ENCODE measurements around the gene PHOSPHO2. TPM values are rescaled to one million over a fixed set of nuclear protein-coding genes. Genes with fewer than 3 reads are reported as not detected.

The PHOSPHO2 gene, protein sequence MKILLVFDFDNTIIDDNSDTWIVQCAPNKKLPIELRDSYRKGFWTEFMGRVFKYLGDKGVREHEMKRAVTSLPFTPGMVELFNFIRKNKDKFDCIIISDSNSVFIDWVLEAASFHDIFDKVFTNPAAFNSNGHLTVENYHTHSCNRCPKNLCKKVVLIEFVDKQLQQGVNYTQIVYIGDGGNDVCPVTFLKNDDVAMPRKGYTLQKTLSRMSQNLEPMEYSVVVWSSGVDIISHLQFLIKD
- total RNA-seq, result 10 to 100 TPM; 12.1 to 20.0 (median 13.2) TPM

DNA sequence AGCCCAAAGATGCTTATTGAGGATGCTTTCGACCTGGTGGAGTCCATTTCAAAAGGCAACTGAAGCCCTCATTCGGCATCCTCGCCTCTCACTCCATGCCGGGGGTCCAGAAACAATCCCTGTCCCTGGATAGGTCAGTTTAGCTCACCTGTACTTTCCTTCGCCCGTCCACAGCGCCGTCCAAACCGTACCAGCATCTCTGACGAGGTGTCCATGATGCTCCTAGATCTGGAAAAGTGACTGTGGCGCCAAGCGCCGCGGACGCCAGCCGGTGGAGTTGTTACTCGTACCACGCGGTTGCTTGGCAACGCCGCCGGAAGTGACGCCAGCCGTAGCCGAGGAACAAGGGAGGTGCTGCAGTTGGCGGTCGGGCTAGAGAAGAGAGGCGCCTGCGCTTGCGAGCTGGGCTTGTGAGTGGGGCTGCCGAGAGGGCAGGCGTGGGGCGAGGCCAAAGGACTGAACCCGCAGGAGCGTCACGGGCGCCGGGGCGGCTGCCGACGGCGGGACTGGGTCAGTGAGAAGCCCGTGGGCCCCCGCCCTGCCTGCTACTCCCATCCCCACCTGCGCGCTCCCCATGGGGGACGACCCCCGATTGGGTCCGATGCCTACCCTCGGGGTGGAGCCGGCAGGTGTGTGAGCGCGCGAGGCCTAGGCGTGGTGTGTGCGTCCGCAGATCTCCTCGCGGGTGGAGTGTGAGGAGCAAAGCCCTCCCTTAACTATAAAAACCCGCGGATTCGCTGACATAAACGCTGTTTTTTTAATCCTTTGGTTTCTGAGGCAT, at the start of gene PHOSPHO2, which contains the start of gene CFAP210:
TSS of gene PHOSPHO2 (plus strand) at position 357 of the 781 bp plus-strand sequence. CDS start 6,503 bp downstream, outside the sequence.
TSS of gene CFAP210 (minus strand) at position 293 of the 781 bp plus-strand sequence. CDS start at position 215, 78 bp downstream.
- no peaks in the 10 kb centered on the region for H3K36me3 ChIP-seq
- intact Hi-C loops (cut with DNase I), result loop anchor here (10.0 kb wide), 1 partner anchor 100 kb away; the partner anchor contains the start of gene SSB
- peak within 1 kb of the TSS; percentile 81 to 86 (median 85) for H3K27ac ChIP-seq
- DNase-seq, result peak; percentile 100
- no peaks in the 10 kb centered on the region for H3K9me3 ChIP-seq
- peak in 1 of 2 donors; percentile 94 for TF ChIP-seq POLR2A (IDR thresholded peaks at IDR 0.05)
- TF ChIP-seq, protein P1, sequence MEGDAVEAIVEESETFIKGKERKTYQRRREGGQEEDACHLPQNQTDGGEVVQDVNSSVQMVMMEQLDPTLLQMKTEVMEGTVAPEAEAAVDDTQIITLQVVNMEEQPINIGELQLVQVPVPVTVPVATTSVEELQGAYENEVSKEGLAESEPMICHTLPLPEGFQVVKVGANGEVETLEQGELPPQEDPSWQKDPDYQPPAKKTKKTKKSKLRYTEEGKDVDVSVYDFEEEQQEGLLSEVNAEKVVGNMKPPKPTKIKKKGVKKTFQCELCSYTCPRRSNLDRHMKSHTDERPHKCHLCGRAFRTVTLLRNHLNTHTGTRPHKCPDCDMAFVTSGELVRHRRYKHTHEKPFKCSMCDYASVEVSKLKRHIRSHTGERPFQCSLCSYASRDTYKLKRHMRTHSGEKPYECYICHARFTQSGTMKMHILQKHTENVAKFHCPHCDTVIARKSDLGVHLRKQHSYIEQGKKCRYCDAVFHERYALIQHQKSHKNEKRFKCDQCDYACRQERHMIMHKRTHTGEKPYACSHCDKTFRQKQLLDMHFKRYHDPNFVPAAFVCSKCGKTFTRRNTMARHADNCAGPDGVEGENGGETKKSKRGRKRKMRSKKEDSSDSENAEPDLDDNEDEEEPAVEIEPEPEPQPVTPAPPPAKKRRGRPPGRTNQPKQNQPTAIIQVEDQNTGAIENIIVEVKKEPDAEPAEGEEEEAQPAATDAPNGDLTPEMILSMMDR (IDR thresholded peaks at IDR 0.05), result no peak
- 0 to 1% methylated on average over 30 to 53 of the region's 63 CpGs for WGBS, 2 donors
- peaks cover 0 to 8% of the 10 kb centered on the region in 2 donors for H3K4me1 ChIP-seq
- H3K27me3 ChIP-seq, result no peaks in the 10 kb centered on the region
- peak within 1 kb of the TSS; percentile 71 to 77 (median 72) for H3K4me3 ChIP-seq (replicated peaks in 1 of 3)

DNA sequence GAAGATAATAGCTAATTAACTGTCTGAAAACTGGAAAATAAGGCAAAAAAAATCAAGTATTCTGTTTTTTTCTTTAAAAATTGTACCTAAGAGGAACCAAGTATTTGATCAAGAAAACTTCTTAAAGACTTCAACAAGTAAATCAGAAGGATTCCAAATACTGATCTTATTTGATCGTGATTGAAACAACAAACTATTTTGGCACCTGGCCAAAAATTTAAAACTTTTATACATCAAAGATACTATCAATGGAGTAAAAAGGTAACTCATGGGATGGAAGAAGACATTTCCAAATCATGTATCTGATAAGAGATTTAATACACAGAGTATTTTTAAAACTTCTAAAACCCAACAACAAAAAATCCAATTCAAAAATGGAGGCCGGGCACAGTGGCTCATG, 46.8 kb upstream of the PHOSPHO2 start:
- H3K27me3 ChIP-seq, result no peaks in the 10 kb centered on the region
- intact Hi-C loops (cut with DNase I), result no loop called here
- no peaks in the 10 kb centered on the region for H3K36me3 ChIP-seq
- 93% methylated on average over 2 of the region's 2 CpGs for WGBS, 2 donors
- H3K27ac ChIP-seq, result no peak overlapping the region
- no peaks in the 10 kb centered on the region for H3K9me3 ChIP-seq
- TF ChIP-seq, protein P1 (IDR thresholded peaks at IDR 0.05), result no peak
- TF ChIP-seq POLR2A (IDR thresholded peaks at IDR 0.05), result no peak
- H3K4me1 ChIP-seq, result no peaks in the 10 kb centered on the region
- no peak overlapping the region for H3K4me3 ChIP-seq (replicated peaks in 1 of 3)
- no peak for DNase-seq

DNA sequence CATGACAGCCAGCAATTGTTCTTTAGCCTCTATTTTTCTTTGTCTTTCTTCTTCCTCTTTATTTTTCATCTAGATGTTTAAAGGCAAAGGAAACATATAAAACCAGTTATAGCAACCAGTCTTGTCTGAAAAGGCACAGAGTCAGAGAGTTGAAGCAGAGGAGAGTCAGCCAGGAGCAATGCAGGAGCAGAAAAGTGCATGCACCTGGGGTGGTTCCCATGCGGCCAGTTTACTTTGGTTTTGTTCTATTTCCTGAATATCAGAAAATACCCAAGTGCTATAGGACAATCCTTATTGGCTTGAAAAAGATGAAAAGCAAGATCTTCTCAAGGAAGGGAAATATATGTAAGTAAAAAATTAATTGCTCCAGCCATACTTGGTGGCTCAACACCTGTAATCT, 45.0 kb upstream of the PHOSPHO2 start:
- intact Hi-C loops (cut with DNase I), result no loop called here
- Histone ChIP-seq H3K4me1 (no peaks in the 10 kb centered on the region), H3K36me3 (no peaks in the 10 kb centered on the region), H3K4me3 (replicated peaks in 1 of 3) (no peak overlapping the region), H3K9me3 (no peaks in the 10 kb centered on the region), H3K27ac (no peak overlapping the region), H3K27me3 (no peaks in the 10 kb centered on the region)
- DNase-seq, result no peak
- TF ChIP-seq, protein P1 (IDR thresholded peaks at IDR 0.05), result no peak
- TF ChIP-seq POLR2A (IDR thresholded peaks at IDR 0.05), result no peak
- WGBS, 2 donors, result 62 to 85% methylated on average over 1 of the region's 1 CpG

DNA sequence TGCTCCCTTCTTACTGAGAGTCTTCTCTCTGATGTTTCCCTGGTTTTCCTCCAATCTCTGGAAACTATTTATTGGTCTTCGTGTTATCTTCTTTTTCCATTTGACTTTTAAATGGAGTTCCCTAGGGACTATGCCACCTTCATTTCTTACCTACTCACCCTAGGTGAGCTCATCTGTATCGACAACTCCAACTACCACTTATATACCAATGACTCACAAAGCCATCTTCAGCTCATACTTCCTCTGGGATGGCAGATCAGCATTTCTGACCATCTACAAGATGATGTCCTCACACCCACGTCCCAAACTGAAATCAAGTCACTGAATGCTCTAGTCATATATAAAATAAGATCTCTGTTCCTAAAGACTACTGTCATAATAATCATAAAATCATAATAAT, 40.6 kb upstream of the PHOSPHO2 start:
- intact Hi-C loops (cut with DNase I), result no loop called here
- Histone ChIP-seq H3K4me1 (no peaks in the 10 kb centered on the region), H3K9me3 (no peaks in the 10 kb centered on the region), H3K36me3 (no peaks in the 10 kb centered on the region), H3K27ac (no peak overlapping the region), H3K27me3 (no peaks in the 10 kb centered on the region), H3K4me3 (replicated peaks in 1 of 3) (no peak overlapping the region)
- 86 to 88% methylated on average over 3 of the region's 3 CpGs for WGBS, 2 donors
- no peak for DNase-seq
- no peak for TF ChIP-seq POLR2A (IDR thresholded peaks at IDR 0.05)
- TF ChIP-seq, protein P1 (IDR thresholded peaks at IDR 0.05), result no peak

DNA sequence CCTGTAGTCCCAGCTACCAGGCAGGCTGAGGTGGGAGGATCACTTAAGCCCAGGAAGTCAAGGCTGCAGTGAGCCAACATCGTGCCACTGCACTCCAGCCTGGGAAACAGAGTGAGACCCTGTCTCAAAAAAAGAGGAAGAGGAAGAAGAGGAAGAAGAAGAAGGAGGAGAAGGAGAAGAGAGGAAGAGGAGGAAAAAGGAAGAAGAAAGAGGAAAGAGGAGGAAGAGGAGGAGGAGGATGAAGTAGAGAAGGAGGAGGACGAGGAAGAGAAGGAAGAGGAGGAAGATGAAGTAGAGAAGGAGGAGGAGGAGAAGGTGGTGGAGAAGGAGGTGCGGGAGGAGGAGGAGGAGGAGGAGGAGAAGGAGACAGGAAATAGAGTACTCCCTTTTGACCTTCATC, 38.1 kb upstream of the PHOSPHO2 start:
- no peak for TF ChIP-seq POLR2A (IDR thresholded peaks at IDR 0.05)
- TF ChIP-seq, protein P1 (IDR thresholded peaks at IDR 0.05), result no peak
- no peak overlapping the region for H3K4me3 ChIP-seq (replicated peaks in 1 of 3)
- DNase-seq, result no peak
- H3K36me3 ChIP-seq, result no peaks in the 10 kb centered on the region
- no peaks in the 10 kb centered on the region for H3K9me3 ChIP-seq
- H3K27me3 ChIP-seq, result no peaks in the 10 kb centered on the region
- no peak overlapping the region for H3K27ac ChIP-seq
- no peaks in the 10 kb centered on the region for H3K4me1 ChIP-seq
- 68 to 79% methylated on average over 3 of the region's 3 CpGs for WGBS, 2 donors
- intact Hi-C loops (cut with DNase I), result no loop called here

Data from thyroid gland (tissue), 4 donors.